ENCODE results near the gene TBC1D1.

Gene TBC1D1

GRCh38 chr4:38056011-38056685, 165.3 kb downstream of the TBC1D1 start:
- DNase-seq (ENCODE audit: low read depth) = no peak

GRCh38 chr4:38058151-38058550, 167.3 kb downstream of the TBC1D1 start:
- DNase-seq (ENCODE audit: low read depth) = no peak

GRCh38 chr4:38060829-38061431, 170.0 kb downstream of the TBC1D1 start:
- DNase-seq (ENCODE audit: low read depth) = no peak

- peak; percentile 37 for DNase-seq (ENCODE audit: low read depth)
These were observed 171.3 kb downstream of the TBC1D1 start for GRCh38 chr4:38062088-38062775.

GRCh38 chr4:38062776-38063097, 171.9 kb downstream of the TBC1D1 start:
- DNase-seq (ENCODE audit: low read depth) = no peak

- DNase-seq (ENCODE audit: low read depth) = no peak
These were observed 174.3 kb downstream of the TBC1D1 start for GRCh38 chr4:38065176-38065575.

GRCh38 chr4:38065900-38066299, 175.0 kb downstream of the TBC1D1 start:
- no peak for DNase-seq (ENCODE audit: low read depth)

- no peak for DNase-seq (ENCODE audit: low read depth)
These were observed 176.6 kb downstream of the TBC1D1 start for GRCh38 chr4:38067499-38067898.

GRCh38 chr4:38068107-38068506, 177.2 kb downstream of the TBC1D1 start:
- DNase-seq (ENCODE audit: low read depth) = no peak

GRCh38 chr4:38069271-38069760, 178.4 kb downstream of the TBC1D1 start:
- DNase-seq (ENCODE audit: low read depth) = no peak

GRCh38 chr4:38071801-38072431, 181.0 kb downstream of the TBC1D1 start:
- no peak for DNase-seq (ENCODE audit: low read depth)

- no peak for DNase-seq (ENCODE audit: low read depth)
These were observed 181.7 kb downstream of the TBC1D1 start for GRCh38 chr4:38072578-38072977.

- DNase-seq (ENCODE audit: low read depth) = no peak
These were observed 182.8 kb downstream of the TBC1D1 start for GRCh38 chr4:38073596-38074234.

GRCh38 chr4:38075370-38076152, 184.7 kb downstream of the TBC1D1 start:
- DNase-seq (ENCODE audit: low read depth) = no peak

- DNase-seq (ENCODE audit: low read depth) = no peak
These were observed 185.3 kb downstream of the TBC1D1 start for GRCh38 chr4:38076153-38076669.

- DNase-seq (ENCODE audit: low read depth) = no peak
These were observed 187.1 kb downstream of the TBC1D1 start for GRCh38 chr4:38077791-38078489.

GRCh38 chr4:38078590-38079421, 187.9 kb downstream of the TBC1D1 start:
- DNase-seq (ENCODE audit: low read depth) = no peak

- no peak for DNase-seq (ENCODE audit: low read depth)
These were observed 189.4 kb downstream of the TBC1D1 start for GRCh38 chr4:38080061-38080974.

GRCh38 chr4:38082021-38082420, 191.1 kb downstream of the TBC1D1 start:
- DNase-seq (ENCODE audit: low read depth) = no peak

Measured in CMK (cell line).